Thymus (tissue), 14 donors: Measurements from ENCODE around the gene CFP. TPM values are rescaled to one million over a fixed set of nuclear protein-coding genes. Genes with fewer than 3 reads are reported as not detected.
A peak's percentile ranks its signal among the peaks of the same experiment; 100 is the strongest.
"Not testable (repeated sequence)": the region's sequence is repeated elsewhere in the genome, so short reads cannot be mapped to it uniquely, and the experiment has no call there.

Source experiments
- DNase-seq, 9 donors: peaks; one replicate each; pipeline ENCODE4 v3.0.0-alpha.2; 2013; ENCODE audit warnings: low spot score in 9 of 9, low read depth in 6 of 9, missing footprints in 1 of 9
- H3K27ac ChIP-seq, 2 donors: one replicate each; pipeline ENCODE4 v1.5.1; 2013; ENCODE audit warnings: control low read depth in 1 of 2, low read depth in 1 of 2, low read length in 1 of 2, mild to moderate bottlenecking in 1 of 2, moderate library complexity in 1 of 2
- H3K27me3 ChIP-seq, 2 donors: one replicate each; pipeline ENCODE4 v1.5.1; 2013; ENCODE audit warnings: low read length in 1 of 2; ENCODE audit not compliant: control insufficient read depth in 2 of 2, insufficient read depth in 1 of 2
- H3K36me3 ChIP-seq, 2 donors: one replicate each; pipeline ENCODE4 v1.5.1; 2013; ENCODE audit warnings: low read length in 1 of 2, mild to moderate bottlenecking in 1 of 2, moderate library complexity in 1 of 2; ENCODE audit not compliant: control insufficient read depth in 2 of 2, insufficient read depth in 2 of 2
- H3K4me1 ChIP-seq, 2 donors: one replicate each; pipeline ENCODE4 v1.5.1; 2013; ENCODE audit warnings: low read length in 2 of 2; ENCODE audit not compliant: control insufficient read depth in 2 of 2, insufficient read depth in 2 of 2
- H3K4me3 ChIP-seq, 2 donors: one replicate each; pipeline ENCODE4 v1.5.1; 2013; ENCODE audit warnings: low read length in 2 of 2, control low read depth in 1 of 2, mild to moderate bottlenecking in 1 of 2
- H3K9me3 ChIP-seq, 2 donors: one replicate each; pipeline ENCODE4 v1.5.1; 2013; ENCODE audit warnings: low read length in 1 of 2, mild to moderate bottlenecking in 1 of 2; ENCODE audit not compliant: control insufficient read depth in 2 of 2, insufficient read depth in 1 of 2
- WGBS: extraction: QIAGEN DNeasy Blood & Tissue Kit; methylation state at CpG from one replicate; pipeline ENCODE4 v1.1.7; 2013; 5-methylcytosine and 5-hydroxymethylcytosine counted together
- long read RNA-seq, 10 donors: transcript quantifications; one replicate each; lab custom pipeline, GENCODE V29; 2026
- polyA plus RNA-seq: library from polyadenylated mRNA; stranded (reverse); fragments of 200-250 nt; gene quantifications from one replicate; pipeline ENCODE4 v1.2.3, GENCODE V29; 2013
- total RNA-seq: library from RNA; stranded (reverse); fragments of 120-200 nt; gene quantifications from one replicate; pipeline ENCODE4 v1.2.4, GENCODE V29; 2013
- donor health status: healthy.

The CFP gene
- total RNA-seq: 19.8 TPM
- polyA plus RNA-seq: 27.8 TPM
- long read RNA-seq, donor 1: 0 reads
- long read RNA-seq, donor 2, transcript CFP-203 (9 exons, 1,592 nt): major isoform, 10 of 12 reads
- long read RNA-seq, donor 2, partial matches to known transcripts: 0 of 12 reads
- long read RNA-seq, donor 2, other reads (novel, unspliced or antisense): 0 of 12 reads
- long read RNA-seq, donor 3, partial matches to known transcripts: 5 of 12 reads
- long read RNA-seq, donor 3, other reads (novel, unspliced or antisense): 0 of 12 reads
- long read RNA-seq, donor 4, transcript CFP-203 (9 exons, 1,592 nt): major isoform, 5 of 6 reads
- long read RNA-seq, donor 4, partial matches to known transcripts: 0 of 6 reads
- long read RNA-seq, donor 4, other reads (novel, unspliced or antisense): 0 of 6 reads
- long read RNA-seq, donor 5, transcript CFP-203 (9 exons, 1,592 nt): major isoform, 7 of 14 reads
- long read RNA-seq, donor 5, partial matches to known transcripts: 6 of 14 reads
- long read RNA-seq, donor 5, other reads (novel, unspliced or antisense): 0 of 14 reads
- long read RNA-seq, donor 6, partial matches to known transcripts: 0 of 7 reads
- long read RNA-seq, donor 6, other reads (novel, unspliced or antisense): 0 of 7 reads
- long read RNA-seq, donor 7, partial matches to known transcripts: 0 of 1 reads
- long read RNA-seq, donor 7, other reads (novel, unspliced or antisense): 0 of 1 reads
- long read RNA-seq, donor 8: 0 reads
- long read RNA-seq, donor 9, partial matches to known transcripts: 0 of 1 reads
- long read RNA-seq, donor 9, other reads (novel, unspliced or antisense): 0 of 1 reads
- long read RNA-seq, donor 10, partial matches to known transcripts: 0 of 3 reads
- long read RNA-seq, donor 10, other reads (novel, unspliced or antisense): 0 of 3 reads

- Histone ChIP-seq H3K27ac (peak within 1 kb of the TSS; percentile 70 to 79), H3K36me3 (peaks cover 5 to 15% of the 10 kb centered on the region in 2 donors), H3K9me3 (no peaks in the 10 kb centered on the region), H3K4me1 (peaks cover 2 to 17% of the 10 kb centered on the region in 2 donors), H3K4me3 (peak within 1 kb of the TSS; percentile 45 to 46), H3K27me3 (no peaks in the 10 kb centered on the region)
- DNase-seq: peak in 2 of 9 donors; percentile 26 to 65
- WGBS: 16% methylated on average over 14 of the region's 14 CpGs
Observed at GRCh38 chrX:47629419-47630200, at the start of gene CFP. Gene CFP, minus strand, starts transcription at chrX:47629930. Its CDS starts 86 bp downstream, at chrX:47629844.

- not testable (repeated sequence) for H3K4me3 ChIP-seq, H3K27me3 ChIP-seq, H3K27ac ChIP-seq, H3K9me3 ChIP-seq, DNase-seq, H3K4me1 ChIP-seq, H3K36me3 ChIP-seq
- WGBS: 64% methylated on average over 7 of the region's 7 CpGs
Observed at GRCh38 chrX:47675959-47676859, 46.5 kb upstream of the CFP start.

GRCh38 chrX:47674776-47675175 is 45.0 kb upstream of the CFP start:
- Histone ChIP-seq H3K36me3 (no peaks in the 10 kb centered on the region), H3K4me1 (no peaks in the 10 kb centered on the region), H3K27ac (no peak overlapping the region), H3K27me3 (no peaks in the 10 kb centered on the region), H3K4me3 (no peak overlapping the region), H3K9me3 (no peaks in the 10 kb centered on the region)
- DNase-seq: no peak
- WGBS: 95% methylated on average over 5 of the region's 5 CpGs

- H3K27ac ChIP-seq, H3K9me3 ChIP-seq, H3K27me3 ChIP-seq, H3K4me3 ChIP-seq, DNase-seq, H3K4me1 ChIP-seq, H3K36me3 ChIP-seq: not testable (repeated sequence)
- 99% methylated on average over 4 of the region's 4 CpGs for WGBS
Observed at GRCh38 chrX:47665797-47666196, 36.1 kb upstream of the CFP start.

GRCh38 chrX:47664737-47665136 is 35.0 kb upstream of the CFP start:
- no peak for DNase-seq
- H3K4me3 ChIP-seq: no peak overlapping the region
- peaks cover 0 to 2% of the 10 kb centered on the region in 2 donors for H3K4me1 ChIP-seq
- no peaks in the 10 kb centered on the region for H3K36me3 ChIP-seq
- peak overlapping the region in 1 of 2 donors; percentile 26 for H3K27ac ChIP-seq
- no peaks in the 10 kb centered on the region for H3K27me3 ChIP-seq
- WGBS: 93% methylated on average over 5 of the region's 5 CpGs
- H3K9me3 ChIP-seq: no peaks in the 10 kb centered on the region

- no peaks in the 10 kb centered on the region for H3K27me3 ChIP-seq
- DNase-seq: no peak
- no peaks in the 10 kb centered on the region for H3K9me3 ChIP-seq
- peaks cover 0 to 5% of the 10 kb centered on the region in 2 donors for H3K4me1 ChIP-seq
- no peak overlapping the region for H3K4me3 ChIP-seq
- 92% methylated on average over 1 of the region's 1 CpG for WGBS
- peaks cover 2 to 4% of the 10 kb centered on the region in 2 donors for H3K36me3 ChIP-seq
- H3K27ac ChIP-seq: no peak overlapping the region
Observed at GRCh38 chrX:47662144-47662657, 32.5 kb upstream of the CFP start.

GRCh38 chrX:47661539-47661938 is 31.8 kb upstream of the CFP start:
- H3K4me3 ChIP-seq: no peak overlapping the region
- H3K27me3 ChIP-seq: no peaks in the 10 kb centered on the region
- DNase-seq: no peak
- H3K4me1 ChIP-seq: peaks cover 0 to 5% of the 10 kb centered on the region in 2 donors
- no peaks in the 10 kb centered on the region for H3K9me3 ChIP-seq
- H3K36me3 ChIP-seq: peaks cover 9 to 10% of the 10 kb centered on the region in 2 donors
- no peak overlapping the region for H3K27ac ChIP-seq
- 95% methylated on average over 7 of the region's 7 CpGs for WGBS

- no peak for DNase-seq
- Histone ChIP-seq H3K27ac (peak overlapping the region; percentile 96 to 97), H3K27me3 (no peaks in the 10 kb centered on the region), H3K36me3 (peaks cover 18% of the 10 kb centered on the region in 2 donors), H3K4me3 (peak overlapping the region; percentile 58 to 71), H3K9me3 (no peaks in the 10 kb centered on the region), H3K4me1 (peaks cover 0 to 3% of the 10 kb centered on the region in 2 donors)
- 28% methylated on average over 8 of the region's 8 CpGs for WGBS
Observed at GRCh38 chrX:47659421-47659726, 29.6 kb upstream of the CFP start.
